Posterior cingulate gyrus (tissue), 11 donors: ENCODE measurements around the gene FANCE.
"Not testable (repeated sequence)": the region's sequence is repeated elsewhere in the genome, so short reads cannot be mapped to it uniquely, and the experiment has no call there.

Source experiments
- DNase-seq, 10 donors: peaks; one replicate each; pipeline versions ENCODE4 v3.0.0 to v3.0.0-alpha.2; 2020 to 2021; ENCODE audit warnings: mixed read lengths in 3 of 10
- intact Hi-C: fragments of 100-400 bp; cut with DNase I; formaldehyde crosslinking; loops from one replicate; pipeline ENCODE4 v1.15.1; 2023

FANCE gene

GRCh38 chr6:35428421-35429149, 23.6 kb upstream of the FANCE start:
- no peak for DNase-seq
- intact Hi-C loops, result no loop called here

GRCh38 chr6:35429463-35429862, 22.7 kb upstream of the FANCE start:
- intact Hi-C loops, result no loop called here

GRCh38 chr6:35432291-35432690, 19.8 kb upstream of the FANCE start:
- intact Hi-C loops, result no loop called here
- DNase-seq, result no peak

More at GRCh38 chr6:35429463-35429862, 22.7 kb upstream of the FANCE start:
- DNase-seq, result no peak

GRCh38 chr6:35432702-35433101, 19.4 kb upstream of the FANCE start:
- DNase-seq, intact Hi-C loops: not testable (repeated sequence)

GRCh38 chr6:35435074-35435837, 16.9 kb upstream of the FANCE start:
- DNase-seq, result no peak
- intact Hi-C loops, result no loop called here

GRCh38 chr6:35436071-35436857, 15.9 kb upstream of the FANCE start:
- no peak for DNase-seq
- intact Hi-C loops, result no loop called here

- DNase-seq, intact Hi-C loops: not testable (repeated sequence)
Observed at GRCh38 chr6:35438378-35439065, 13.6 kb upstream of the FANCE start.

- intact Hi-C loops, result no loop called here
- no peak for DNase-seq
Observed at GRCh38 chr6:35439308-35439707, 12.8 kb upstream of the FANCE start.

GRCh38 chr6:35441205-35441604, 10.9 kb upstream of the FANCE start:
- intact Hi-C loops, result no loop called here
- no peak for DNase-seq

- intact Hi-C loops, result no loop called here
- no peak for DNase-seq
Observed at GRCh38 chr6:35441642-35442041, 10.5 kb upstream of the FANCE start.

GRCh38 chr6:35442693-35443092, 9.4 kb upstream of the FANCE start:
- intact Hi-C loops, result no loop called here
- DNase-seq, result no peak

- no peak for DNase-seq
- intact Hi-C loops, result no loop called here
Observed at GRCh38 chr6:35443341-35444030, 8.7 kb upstream of the FANCE start.

- intact Hi-C loops, result no loop called here
- no peak for DNase-seq
Observed at GRCh38 chr6:35445691-35446090, 6.4 kb upstream of the FANCE start.

GRCh38 chr6:35448191-35448590, 3.9 kb upstream of the FANCE start:
- intact Hi-C loops, result no loop called here

GRCh38 chr6:35449287-35449881, 2.8 kb upstream of the FANCE start:
- peak in 3 of 10 donors; percentile 23 to 35 (median 31) for DNase-seq
- intact Hi-C loops, result loop anchor here (1.0 kb wide), 1 partner anchor 107 kb away; the partner anchor contains the start of gene PPARD

More at GRCh38 chr6:35448191-35448590, 3.9 kb upstream of the FANCE start:
- DNase-seq, result no peak

GRCh38 chr6:35451354-35452182, 570 bp upstream of the FANCE start:
- intact Hi-C loops, result loop anchor here (5.0 kb wide), 1 partner anchor 39 kb away; no protein-coding TSS in a partner anchor
- DNase-seq, result no peak

- DNase-seq, result no peak
- intact Hi-C loops, result loop anchor here (5.0 kb wide), 1 partner anchor 41 kb away; no protein-coding TSS in a partner anchor
Observed at GRCh38 chr6:35453236-35453635, 1.1 kb downstream of the FANCE start.

GRCh38 chr6:35454391-35455110, 2.4 kb downstream of the FANCE start:
- intact Hi-C loops, result loop anchor here (5.0 kb wide), 1 partner anchor 42 kb away; no protein-coding TSS in a partner anchor
- no peak for DNase-seq
